ENCODE data around the gene BLVRB. TPM values are rescaled to one million over a fixed set of nuclear protein-coding genes. Genes with fewer than 3 reads are reported as not detected.

The BLVRB gene
- total RNA-seq, 1 experiment from 2014 or later: 246 TPM

- no TSS peak for BruUV-seq (replicated peaks)
- DNase-seq (no peak), ATAC-seq (no peak)
- Histone ChIP-seq H3K27me3 (ENCODE audit: low read length) (no peaks in the 10 kb centered on the region), H3K9me2 (replicated peaks; ENCODE audit: low read length) (no peaks in the 10 kb centered on the region), H3K9ac (ENCODE audit: low read length) (no peak overlapping the region), H2AFZ (ENCODE audit: low read length) (no peak overlapping the region), H4K20me1 (ENCODE audit: low read length) (no peaks in the 10 kb centered on the region), H3K4me2 (ENCODE audit: low read length) (no peak overlapping the region), H3K9me3 (ENCODE audit: low read length) (no peaks in the 10 kb centered on the region), H3F3A (ENCODE audit: low read length, unreplicated experiment) (no peaks in the 10 kb centered on the region), H3K4me3 (ENCODE audit: low read length) (no peak overlapping the region), H3K4me1 (ENCODE audit: insufficient read depth, low read length) (peaks cover 7% of the 10 kb centered on the region; the same call in 1 of the 2 replicates), H3K79me2 (ENCODE audit: low read length) (no peaks in the 10 kb centered on the region), H3K36me3 (ENCODE audit: low read depth, low read length) (no peaks in the 10 kb centered on the region), H3K27ac (ENCODE audit: low read length) (no peak overlapping the region)
- intact Hi-C loops (cut with micrococcal nuclease): no loop called here
- CTCF ChIA-PET: no interaction called here
- no peak for TF ChIP-seq CTCF (conservative IDR thresholded peaks at IDR 0.05; ENCODE audit: low read depth, low read length)
- TF ChIP-seq EZH2 (IDR thresholded peaks at IDR 0.05; ENCODE audit: low read length, unreplicated experiment): no peak
- no peak for TF ChIP-seq EZH2phosphoT487 (IDR thresholded peaks at IDR 0.05; ENCODE audit: borderline replicate concordance, low read length)
- POLR2A ChIA-PET (ENCODE audit: unreplicated experiment): no interaction called here
These were observed 16.0 kb downstream of the BLVRB start for GRCh38 chr19:40449506-40449905.

- no peaks in the 10 kb centered on the region for H3F3A ChIP-seq (ENCODE audit: low read length, unreplicated experiment)
These were observed 19.2 kb downstream of the BLVRB start for GRCh38 chr19:40446263-40446784.

More at GRCh38 chr19:40446263-40446784, 19.2 kb downstream of the BLVRB start:
- ATAC-seq (no peak), DNase-seq (no peak)
- H3K9ac ChIP-seq (ENCODE audit: low read length): no peak overlapping the region
- peak overlapping the region; percentile 16; the same call in 1 of the 2 replicates for H3K27ac ChIP-seq (ENCODE audit: low read length)
- ChIA-PET POLR2A (ENCODE audit: unreplicated experiment) (no interaction called here), CTCF (no interaction called here)
- no peaks in the 10 kb centered on the region for H3K27me3 ChIP-seq (ENCODE audit: low read length)
- peaks cover 26% of the 10 kb centered on the region for H3K79me2 ChIP-seq (ENCODE audit: low read length)
- intact Hi-C loops (cut with micrococcal nuclease): no loop called here
- no peaks in the 10 kb centered on the region for H3K9me2 ChIP-seq (replicated peaks; ENCODE audit: low read length)
- peaks cover 9% of the 10 kb centered on the region; the same call in 1 of the 2 replicates for H4K20me1 ChIP-seq (ENCODE audit: low read length)
- no peak overlapping the region for H2AFZ ChIP-seq (ENCODE audit: low read length)
- peaks cover 8% of the 10 kb centered on the region; the same call in 1 of the 2 replicates for H3K36me3 ChIP-seq (ENCODE audit: low read depth, low read length)
- no peaks in the 10 kb centered on the region for H3K9me3 ChIP-seq (ENCODE audit: low read length)
- peaks cover 12% of the 10 kb centered on the region; the same call in 1 of the 2 replicates for H3K4me1 ChIP-seq (ENCODE audit: insufficient read depth, low read length)
- H3K4me2 ChIP-seq (ENCODE audit: low read length): no peak overlapping the region
- no TSS peak for BruUV-seq (replicated peaks)
- TF ChIP-seq EZH2phosphoT487 (IDR thresholded peaks at IDR 0.05; ENCODE audit: borderline replicate concordance, low read length): no peak
- TF ChIP-seq EZH2 (IDR thresholded peaks at IDR 0.05; ENCODE audit: low read length, unreplicated experiment): no peak
- no peak for TF ChIP-seq CTCF (conservative IDR thresholded peaks at IDR 0.05; ENCODE audit: low read depth, low read length)
- H3K4me3 ChIP-seq (ENCODE audit: low read length): no peak overlapping the region

All from PC-3 (cell line).